ENCODE data around the gene AKAP1. TPM values are rescaled to one million over a fixed set of nuclear protein-coding genes. Genes with fewer than 3 reads are reported as not detected.

AKAP1 gene, protein sequence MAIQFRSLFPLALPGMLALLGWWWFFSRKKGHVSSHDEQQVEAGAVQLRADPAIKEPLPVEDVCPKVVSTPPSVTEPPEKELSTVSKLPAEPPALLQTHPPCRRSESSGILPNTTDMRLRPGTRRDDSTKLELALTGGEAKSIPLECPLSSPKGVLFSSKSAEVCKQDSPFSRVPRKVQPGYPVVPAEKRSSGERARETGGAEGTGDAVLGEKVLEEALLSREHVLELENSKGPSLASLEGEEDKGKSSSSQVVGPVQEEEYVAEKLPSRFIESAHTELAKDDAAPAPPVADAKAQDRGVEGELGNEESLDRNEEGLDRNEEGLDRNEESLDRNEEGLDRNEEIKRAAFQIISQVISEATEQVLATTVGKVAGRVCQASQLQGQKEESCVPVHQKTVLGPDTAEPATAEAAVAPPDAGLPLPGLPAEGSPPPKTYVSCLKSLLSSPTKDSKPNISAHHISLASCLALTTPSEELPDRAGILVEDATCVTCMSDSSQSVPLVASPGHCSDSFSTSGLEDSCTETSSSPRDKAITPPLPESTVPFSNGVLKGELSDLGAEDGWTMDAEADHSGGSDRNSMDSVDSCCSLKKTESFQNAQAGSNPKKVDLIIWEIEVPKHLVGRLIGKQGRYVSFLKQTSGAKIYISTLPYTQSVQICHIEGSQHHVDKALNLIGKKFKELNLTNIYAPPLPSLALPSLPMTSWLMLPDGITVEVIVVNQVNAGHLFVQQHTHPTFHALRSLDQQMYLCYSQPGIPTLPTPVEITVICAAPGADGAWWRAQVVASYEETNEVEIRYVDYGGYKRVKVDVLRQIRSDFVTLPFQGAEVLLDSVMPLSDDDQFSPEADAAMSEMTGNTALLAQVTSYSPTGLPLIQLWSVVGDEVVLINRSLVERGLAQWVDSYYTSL
- total RNA-seq, result 14.5 and 19.7 TPM in 2 replicates

DNA sequence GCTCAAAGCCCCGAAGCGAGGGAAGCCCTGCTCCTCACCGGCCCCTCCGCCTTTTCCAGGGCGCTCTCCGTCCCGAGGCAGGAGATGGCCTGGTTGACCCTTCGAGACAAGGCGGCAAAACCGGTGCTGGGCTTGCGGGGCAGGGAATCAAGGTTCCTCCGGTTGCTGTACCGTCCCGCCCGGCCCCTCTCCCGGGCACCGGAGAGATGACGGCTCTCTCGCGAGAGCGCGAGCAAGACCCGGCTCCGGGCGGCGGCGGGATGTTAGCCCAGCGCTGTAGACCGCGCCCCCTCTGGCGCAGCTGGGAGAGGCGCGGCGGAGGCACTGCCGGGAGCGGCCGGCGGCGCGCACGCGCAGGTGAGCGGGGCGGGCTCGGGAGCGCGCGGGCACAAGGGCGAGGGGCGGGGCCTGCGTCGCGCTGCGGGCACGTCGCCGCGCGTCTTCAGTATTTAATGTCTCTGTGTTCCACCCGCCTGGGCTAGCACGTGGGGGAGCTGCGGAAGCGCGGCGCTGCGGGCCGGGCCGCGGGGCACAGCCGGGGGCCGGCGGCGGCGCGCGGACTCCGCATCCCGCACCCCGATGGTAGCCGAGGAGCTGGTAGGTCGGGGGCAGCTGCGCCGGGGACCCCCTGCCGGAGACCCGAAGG, at the start of gene AKAP1:
Gene AKAP1 (plus strand): TSS at position 445 of the 646 bp plus-strand sequence. CDS start 20,219 bp downstream, outside the sequence.
- H3K27ac ChIP-seq (ENCODE audit: low read depth, low read length), result peak within 1 kb of the TSS; percentile 87
- H3K27me3 ChIP-seq (ENCODE audit: insufficient read depth, low read length), result no peaks in the 10 kb centered on the region
- H3K4me2 ChIP-seq (ENCODE audit: insufficient read depth, low read length), result peak within 1 kb of the TSS; percentile 100
- peaks cover 12% of the 10 kb centered on the region for H4K20me1 ChIP-seq (ENCODE audit: insufficient read depth, low read length)
- H3K4me3 ChIP-seq (ENCODE audit: insufficient read depth, low read length), result peak within 1 kb of the TSS; percentile 83
- peak; percentile 100 for DNase-seq (ENCODE audit: insufficient read length, low spot score, missing footprints)
- no peaks in the 10 kb centered on the region for H3K36me3 ChIP-seq (ENCODE audit: insufficient read depth, low read length)
- H2AFZ ChIP-seq (ENCODE audit: low read length), result peak within 1 kb of the TSS; percentile 99
- TF ChIP-seq, protein P1, sequence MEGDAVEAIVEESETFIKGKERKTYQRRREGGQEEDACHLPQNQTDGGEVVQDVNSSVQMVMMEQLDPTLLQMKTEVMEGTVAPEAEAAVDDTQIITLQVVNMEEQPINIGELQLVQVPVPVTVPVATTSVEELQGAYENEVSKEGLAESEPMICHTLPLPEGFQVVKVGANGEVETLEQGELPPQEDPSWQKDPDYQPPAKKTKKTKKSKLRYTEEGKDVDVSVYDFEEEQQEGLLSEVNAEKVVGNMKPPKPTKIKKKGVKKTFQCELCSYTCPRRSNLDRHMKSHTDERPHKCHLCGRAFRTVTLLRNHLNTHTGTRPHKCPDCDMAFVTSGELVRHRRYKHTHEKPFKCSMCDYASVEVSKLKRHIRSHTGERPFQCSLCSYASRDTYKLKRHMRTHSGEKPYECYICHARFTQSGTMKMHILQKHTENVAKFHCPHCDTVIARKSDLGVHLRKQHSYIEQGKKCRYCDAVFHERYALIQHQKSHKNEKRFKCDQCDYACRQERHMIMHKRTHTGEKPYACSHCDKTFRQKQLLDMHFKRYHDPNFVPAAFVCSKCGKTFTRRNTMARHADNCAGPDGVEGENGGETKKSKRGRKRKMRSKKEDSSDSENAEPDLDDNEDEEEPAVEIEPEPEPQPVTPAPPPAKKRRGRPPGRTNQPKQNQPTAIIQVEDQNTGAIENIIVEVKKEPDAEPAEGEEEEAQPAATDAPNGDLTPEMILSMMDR (IDR thresholded peaks at IDR 0.05; ENCODE audit: extremely low read depth, low read depth, low read length), result no peak
- H3K9me3 ChIP-seq (ENCODE audit: low read depth, low read length), result no peaks in the 10 kb centered on the region
- peaks cover 10% of the 10 kb centered on the region for H3K4me1 ChIP-seq (ENCODE audit: insufficient read depth, low read length)
- H3K79me2 ChIP-seq (ENCODE audit: insufficient read depth, low read length), result peaks cover 17% of the 10 kb centered on the region

DNA sequence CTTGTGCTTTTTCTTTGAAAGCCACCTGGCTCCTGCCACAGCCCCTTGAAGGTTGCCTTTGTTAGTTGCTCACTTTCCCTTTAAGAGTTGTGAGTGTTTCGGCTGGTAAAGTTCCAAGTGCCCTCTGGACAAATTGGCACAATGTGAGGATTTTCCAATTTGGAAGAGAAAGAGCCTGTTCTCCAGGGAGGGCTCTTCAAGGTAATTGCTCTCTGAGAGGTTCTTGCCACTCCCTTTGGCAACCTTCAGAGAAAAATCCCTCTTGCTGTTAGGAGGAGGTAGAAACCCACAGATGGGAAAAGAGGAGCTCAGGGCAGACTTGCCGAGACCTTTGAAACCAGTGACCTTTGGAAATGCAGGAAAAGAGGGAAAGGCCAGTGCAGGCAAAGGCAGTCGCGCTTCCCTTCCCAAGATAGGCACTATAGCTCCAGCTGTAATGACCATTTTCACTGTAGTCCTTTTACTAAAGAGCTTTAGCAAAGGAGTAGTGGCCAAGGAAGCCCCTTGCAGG, 49.0 kb upstream of the AKAP1 start:
- H3K4me3 ChIP-seq (ENCODE audit: insufficient read depth, low read length), result no peak overlapping the region
- no peaks in the 10 kb centered on the region for H3K9me3 ChIP-seq (ENCODE audit: low read depth, low read length)
- H3K79me2 ChIP-seq (ENCODE audit: insufficient read depth, low read length), result no peaks in the 10 kb centered on the region
- DNase-seq (ENCODE audit: insufficient read length, low spot score, missing footprints), result no peak
- no peak overlapping the region for H2AFZ ChIP-seq (ENCODE audit: low read length)
- no peak overlapping the region for H3K27ac ChIP-seq (ENCODE audit: low read depth, low read length)
- TF ChIP-seq, protein P1 (IDR thresholded peaks at IDR 0.05; ENCODE audit: extremely low read depth, low read depth, low read length), result no peak
- H3K4me2 ChIP-seq (ENCODE audit: insufficient read depth, low read length), result no peak overlapping the region
- H4K20me1 ChIP-seq (ENCODE audit: insufficient read depth, low read length), result no peaks in the 10 kb centered on the region
- no peaks in the 10 kb centered on the region for H3K36me3 ChIP-seq (ENCODE audit: insufficient read depth, low read length)
- peaks cover 8% of the 10 kb centered on the region for H3K27me3 ChIP-seq (ENCODE audit: insufficient read depth, low read length)
- H3K4me1 ChIP-seq (ENCODE audit: insufficient read depth, low read length), result no peaks in the 10 kb centered on the region

DNA sequence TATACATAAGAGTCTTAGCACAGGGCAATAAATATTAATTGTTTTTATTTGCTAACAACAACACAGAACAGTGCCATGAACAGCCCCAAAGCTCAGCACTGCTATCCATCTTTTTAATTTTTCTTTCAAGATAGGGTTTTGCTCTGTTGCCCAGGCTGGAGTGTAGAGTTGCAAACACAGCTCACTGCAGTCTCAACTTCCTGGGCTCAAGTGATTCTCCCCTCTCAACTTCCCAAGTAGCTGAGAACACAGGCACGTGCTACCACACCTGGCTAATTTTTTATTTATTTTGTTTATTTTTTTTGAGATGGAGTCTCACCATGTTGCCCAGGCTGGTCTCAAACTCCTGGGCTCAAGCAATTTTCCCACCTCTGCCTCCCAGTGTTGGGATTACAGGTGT, 47.6 kb upstream of the AKAP1 start:
- Histone ChIP-seq H3K4me1 (ENCODE audit: insufficient read depth, low read length) (no peaks in the 10 kb centered on the region), H4K20me1 (ENCODE audit: insufficient read depth, low read length) (no peaks in the 10 kb centered on the region), H3K4me2 (ENCODE audit: insufficient read depth, low read length) (no peak overlapping the region), H2AFZ (ENCODE audit: low read length) (no peak overlapping the region), H3K4me3 (ENCODE audit: insufficient read depth, low read length) (no peak overlapping the region), H3K9me3 (ENCODE audit: low read depth, low read length) (no peaks in the 10 kb centered on the region), H3K27me3 (ENCODE audit: insufficient read depth, low read length) (peaks cover 8% of the 10 kb centered on the region), H3K27ac (ENCODE audit: low read depth, low read length) (no peak overlapping the region), H3K79me2 (ENCODE audit: insufficient read depth, low read length) (no peaks in the 10 kb centered on the region), H3K36me3 (ENCODE audit: insufficient read depth, low read length) (no peaks in the 10 kb centered on the region)
- no peak for DNase-seq (ENCODE audit: insufficient read length, low spot score, missing footprints)
- TF ChIP-seq, protein P1 (IDR thresholded peaks at IDR 0.05; ENCODE audit: extremely low read depth, low read depth, low read length), result no peak

All from osteoblast (primary cell).